Raji (cell line): Measurements from ENCODE around the gene ATP10A.

Source experiments
- POLR2A ChIP-seq: IDR thresholded peaks from 2 replicates; pipeline ENCODE4 v1.6.1; 2011; ENCODE audit warnings: low read depth, low read length, control low read depth; ENCODE audit not compliant: insufficient read depth

Gene ATP10A

DNA sequence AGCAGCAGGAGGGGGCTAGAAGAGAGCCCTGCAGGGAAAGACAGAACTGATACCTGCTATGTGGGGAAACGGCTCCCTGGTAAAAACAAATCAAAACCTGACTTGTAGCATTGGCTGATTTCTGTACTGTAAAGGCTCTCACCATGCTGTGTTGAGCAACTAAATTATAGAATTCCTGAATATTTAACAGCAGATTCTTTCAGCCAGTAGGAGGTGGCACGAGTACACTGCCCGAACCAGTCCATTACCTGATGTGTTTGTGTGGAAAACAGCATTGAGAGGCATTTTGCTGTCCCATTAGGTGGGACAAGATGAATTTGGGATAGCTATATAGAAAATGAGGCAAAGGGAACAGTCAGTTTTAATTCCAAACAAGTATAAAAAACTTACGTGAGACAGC lies 201.2 kb downstream of the ATP10A start:
- no peak for TF ChIP-seq POLR2A

DNA sequence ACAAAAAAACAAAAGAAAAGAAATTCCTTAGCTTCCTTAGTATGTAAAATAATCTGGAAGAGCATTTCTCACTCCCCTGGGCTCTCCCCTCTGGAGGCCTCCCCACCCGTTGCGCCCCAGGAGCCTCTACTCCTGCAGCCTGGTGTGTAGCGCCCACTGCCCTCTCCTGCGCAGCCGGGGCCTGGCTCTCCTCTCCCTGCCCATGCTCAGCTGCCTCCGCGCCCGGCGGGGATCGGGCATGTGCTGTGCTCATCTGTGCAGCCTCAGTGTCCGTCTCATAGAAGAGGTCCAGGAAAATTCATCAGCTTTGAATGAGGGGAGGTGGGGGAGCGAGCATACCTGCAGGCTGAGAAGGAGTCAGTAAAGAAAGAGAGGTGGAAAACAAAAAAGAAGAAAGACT lies 203.9 kb downstream of the ATP10A start:
- TF ChIP-seq POLR2A = no peak

DNA sequence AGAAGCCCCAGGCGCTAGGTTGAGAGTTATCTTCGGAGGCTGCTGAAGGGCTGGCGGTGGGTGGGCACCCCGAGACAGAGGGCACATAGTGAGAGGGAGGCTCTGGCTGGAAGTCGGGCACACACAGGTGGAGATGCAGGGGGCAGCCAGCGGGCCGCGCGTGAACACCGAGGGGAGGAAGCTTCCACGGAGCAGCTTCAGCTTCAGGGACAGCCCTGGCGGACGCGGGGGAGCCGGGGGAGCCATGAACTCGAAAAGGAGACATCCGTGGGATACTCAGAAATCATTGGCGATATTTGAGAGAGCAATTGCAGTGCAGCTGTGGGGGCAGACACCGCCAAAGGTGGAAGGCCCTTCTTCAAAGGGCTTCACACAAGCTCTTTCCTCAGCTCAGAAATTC lies 204.6 kb downstream of the ATP10A start:
- no peak for TF ChIP-seq POLR2A

DNA sequence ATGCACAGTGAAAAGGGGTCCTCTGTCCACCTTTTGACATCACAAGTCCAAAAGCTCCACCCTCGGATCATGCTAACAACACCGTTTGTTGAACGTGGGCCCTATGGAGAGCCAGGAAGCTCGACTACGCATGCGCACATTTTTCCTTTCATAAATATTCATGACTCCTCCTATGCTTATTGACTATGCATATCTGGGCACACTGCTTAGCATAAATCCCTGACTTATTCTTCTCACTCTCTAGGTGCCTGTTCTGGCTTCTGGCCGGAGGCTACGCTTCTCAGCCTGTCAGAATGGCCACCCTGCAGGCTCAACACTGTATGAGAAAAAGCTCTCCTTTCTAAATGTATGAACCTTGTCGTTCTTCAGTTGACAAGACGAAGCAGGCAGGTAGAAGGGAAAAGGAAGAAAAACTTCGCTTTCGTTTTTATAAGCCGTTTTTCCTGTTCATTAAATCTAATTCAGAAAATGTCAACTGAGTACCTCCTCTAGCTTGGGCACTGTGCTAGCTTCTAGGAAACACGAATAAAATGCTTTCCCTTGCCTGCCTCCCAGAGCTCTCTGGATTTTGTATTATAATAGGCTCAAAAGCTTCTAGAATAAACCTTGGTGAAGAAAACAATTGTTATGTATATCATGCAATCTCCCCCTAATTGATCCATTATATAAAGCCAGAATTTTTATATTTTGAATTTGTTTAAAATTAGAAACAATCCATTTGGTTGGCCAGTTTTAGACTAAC lies 207.7 kb downstream of the ATP10A start:
- TF ChIP-seq POLR2A = no peak

DNA sequence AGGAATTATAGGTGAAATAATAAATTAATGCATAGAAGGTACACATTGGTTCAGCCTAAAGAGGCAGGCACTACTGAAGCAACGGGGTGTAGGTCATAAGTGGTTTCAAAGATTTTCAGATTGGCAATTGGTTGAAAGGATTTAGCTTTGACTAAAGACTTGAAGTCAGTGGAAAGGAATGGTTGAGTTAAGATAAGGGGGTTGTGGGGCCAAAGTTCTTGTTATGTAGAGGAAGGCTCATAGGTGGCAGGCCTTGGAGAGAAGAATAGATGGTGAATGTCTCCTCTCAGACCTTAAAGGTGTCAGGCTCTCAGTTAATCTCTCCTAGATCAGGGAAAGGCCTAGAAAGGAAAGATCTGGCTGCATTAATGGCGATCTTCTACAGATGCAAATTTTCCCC lies 209.8 kb downstream of the ATP10A start:
- no peak for TF ChIP-seq POLR2A

DNA sequence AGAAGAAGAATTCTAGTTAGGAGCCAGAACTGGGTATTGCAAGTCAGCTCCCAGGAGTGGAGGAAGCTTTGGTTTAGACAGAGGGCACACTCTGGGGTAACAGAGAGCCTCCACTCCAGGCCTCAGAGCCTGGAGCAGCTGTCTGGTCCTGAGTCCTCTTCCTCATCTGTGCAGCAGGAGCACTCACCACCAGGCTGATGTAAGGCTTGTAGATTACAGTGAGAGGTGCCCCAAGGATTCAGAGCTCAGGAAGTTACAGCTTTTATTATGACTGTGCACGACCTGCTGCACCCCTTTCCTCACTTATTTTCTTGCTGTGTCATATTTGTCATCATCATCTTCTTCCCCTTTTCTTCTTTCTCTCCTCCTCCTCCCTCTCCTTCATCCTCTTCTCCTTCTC lies 210.4 kb downstream of the ATP10A start:
- TF ChIP-seq POLR2A = no peak

DNA sequence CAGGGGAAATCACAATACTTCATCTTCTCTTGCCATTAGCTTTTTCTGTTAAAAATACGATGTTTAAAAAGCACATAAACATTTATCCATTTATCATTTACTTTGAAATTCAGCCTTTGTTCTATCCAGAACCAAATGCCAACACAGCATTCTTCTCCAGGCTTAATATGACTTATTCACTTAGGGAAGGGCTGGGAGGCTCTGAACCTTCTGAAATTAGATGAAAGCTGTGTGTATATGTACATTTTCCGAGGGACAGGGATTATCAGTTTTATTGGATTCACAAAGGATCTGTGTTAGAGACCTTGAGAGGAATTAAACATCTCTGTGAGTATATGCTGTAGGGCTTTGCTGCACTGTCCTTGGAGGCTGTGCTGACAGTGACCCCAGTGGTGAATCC lies 213.7 kb downstream of the ATP10A start:
- TF ChIP-seq POLR2A = no peak

DNA sequence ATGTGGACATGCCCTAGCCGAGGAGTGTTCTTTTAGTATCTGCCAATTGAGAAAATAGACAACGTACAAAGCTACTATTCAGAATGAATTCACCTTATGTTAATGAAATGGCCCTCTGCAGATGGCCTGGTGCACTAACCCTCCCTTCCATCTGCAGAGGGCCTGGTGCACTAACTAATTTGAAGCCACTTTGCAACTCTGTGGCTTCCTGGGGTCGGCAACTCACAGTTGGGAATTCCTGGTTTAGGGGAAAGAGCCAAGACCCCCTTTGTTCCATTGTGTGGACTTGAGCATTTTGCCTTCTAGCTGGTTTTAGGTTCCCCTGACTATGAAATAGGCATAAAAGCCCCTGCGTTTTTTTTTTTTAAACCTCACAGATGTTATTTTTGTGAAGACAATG lies 220.0 kb downstream of the ATP10A start:
- TF ChIP-seq POLR2A = no peak

DNA sequence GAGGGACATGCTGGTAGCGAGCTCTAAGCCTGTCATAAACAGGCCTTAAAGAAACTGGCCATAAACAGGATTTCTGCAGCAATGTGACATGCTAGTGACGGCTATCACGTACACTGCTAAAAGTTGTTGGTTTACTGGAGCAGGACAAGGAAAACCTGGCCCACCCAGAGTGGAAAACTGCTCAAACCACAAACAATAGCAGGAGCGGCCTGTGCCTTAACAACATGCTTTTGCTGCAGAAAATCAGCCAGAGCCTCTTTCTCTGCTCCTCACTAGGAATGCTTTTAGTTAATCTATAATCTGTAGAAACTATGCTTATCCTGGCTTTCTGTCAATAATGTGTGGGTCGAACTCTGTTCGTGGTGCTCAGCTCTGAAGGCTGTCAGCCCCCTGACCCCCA lies 221.4 kb downstream of the ATP10A start:
- TF ChIP-seq POLR2A = no peak

DNA sequence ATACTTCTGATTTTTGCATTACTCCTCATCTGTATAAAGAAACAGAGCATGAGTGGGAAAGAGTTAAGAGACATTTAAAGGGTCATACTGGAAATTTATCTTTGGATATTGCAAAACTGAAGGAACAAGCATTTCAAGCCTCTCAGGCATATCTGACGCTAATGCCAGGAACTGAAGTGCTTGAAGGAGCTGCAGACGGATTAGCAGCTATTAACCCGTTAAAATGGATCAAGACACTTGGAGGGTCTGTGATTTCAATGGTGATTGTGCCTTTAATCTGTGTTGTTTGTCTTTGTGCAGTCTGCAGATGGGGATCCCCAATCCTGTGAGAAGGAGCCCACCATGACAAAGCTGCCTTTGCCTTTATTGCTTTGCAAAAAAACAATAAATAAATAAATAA lies 221.8 kb downstream of the ATP10A start:
- no peak for TF ChIP-seq POLR2A

DNA sequence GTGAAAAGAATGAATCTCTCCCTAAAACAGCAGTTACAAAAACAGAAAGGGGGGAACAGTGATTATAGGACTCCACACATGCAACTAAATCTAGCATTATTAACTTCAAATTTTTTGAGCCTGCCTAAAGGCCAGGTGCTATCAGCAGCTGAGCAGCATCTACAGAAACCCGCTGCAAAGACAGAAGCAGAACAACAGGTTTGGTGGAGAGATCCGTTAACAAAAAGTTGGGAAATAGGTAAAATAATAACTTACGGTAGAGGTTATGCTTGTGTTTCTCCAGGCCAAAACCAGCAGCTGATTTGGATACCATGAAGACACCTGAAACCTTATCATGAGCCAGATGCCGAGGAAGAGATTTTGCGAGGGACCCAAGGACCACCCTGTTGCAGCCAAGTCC lies 222.7 kb downstream of the ATP10A start:
- TF ChIP-seq POLR2A = no peak

DNA sequence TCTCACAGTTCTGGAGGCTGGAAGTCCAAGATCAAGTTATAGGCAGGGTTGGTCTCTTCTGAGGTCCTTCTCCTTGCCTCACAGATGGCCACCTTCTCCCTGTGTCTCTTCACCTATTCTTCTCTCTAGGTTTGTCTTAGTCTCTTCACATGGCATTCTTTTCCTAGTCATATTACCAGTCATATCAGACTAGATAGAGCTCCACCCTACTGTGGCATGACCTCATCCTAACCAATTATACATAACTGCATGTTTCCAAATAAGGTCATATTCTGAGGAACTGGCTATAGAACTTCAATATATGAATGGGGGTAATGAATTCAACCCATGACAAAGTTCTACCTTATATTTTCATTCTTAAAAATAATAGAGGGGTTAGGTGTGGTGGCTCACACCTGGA lies 227.9 kb downstream of the ATP10A start:
- no peak for TF ChIP-seq POLR2A

DNA sequence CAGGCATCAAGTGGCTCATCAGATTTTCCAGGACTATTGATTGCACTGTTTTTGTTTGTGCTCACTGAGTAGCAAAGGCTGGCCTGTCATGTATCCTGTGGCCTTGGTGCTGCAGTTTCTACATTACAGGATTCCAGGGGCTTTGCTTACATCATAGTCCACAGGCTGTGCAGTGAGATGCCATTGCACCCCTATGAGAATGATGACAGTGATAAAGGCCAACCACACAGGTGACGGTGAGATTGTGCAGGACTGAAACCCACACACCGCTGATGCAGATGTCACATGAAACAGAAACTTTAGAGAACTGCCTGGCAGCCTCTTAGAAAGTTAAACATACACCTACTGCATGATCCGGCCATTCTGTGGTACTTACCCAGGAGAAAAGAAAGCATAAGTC lies 229.3 kb downstream of the ATP10A start:
- TF ChIP-seq POLR2A = no peak

DNA sequence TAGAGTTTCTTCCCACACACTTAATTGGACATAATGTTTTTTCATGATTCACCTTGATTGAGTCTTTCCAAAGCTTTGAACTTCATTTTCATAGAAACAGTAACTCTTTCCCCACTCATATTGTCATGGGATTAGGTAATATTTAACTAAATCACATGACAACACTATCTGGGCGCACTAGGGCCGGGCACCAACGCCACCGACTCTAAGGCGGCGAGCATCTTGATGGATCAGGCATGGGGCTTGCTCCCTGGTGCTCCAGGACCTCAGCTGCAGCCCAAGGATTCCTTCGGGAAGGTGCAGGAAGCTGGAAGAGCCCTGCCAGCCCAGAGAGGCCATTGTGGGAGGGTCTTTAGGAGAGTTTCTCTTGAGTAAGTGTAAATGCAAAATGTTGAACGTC lies 231.2 kb downstream of the ATP10A start:
- TF ChIP-seq POLR2A = no peak
